ENCODE results near the gene TLE5.

DNA sequence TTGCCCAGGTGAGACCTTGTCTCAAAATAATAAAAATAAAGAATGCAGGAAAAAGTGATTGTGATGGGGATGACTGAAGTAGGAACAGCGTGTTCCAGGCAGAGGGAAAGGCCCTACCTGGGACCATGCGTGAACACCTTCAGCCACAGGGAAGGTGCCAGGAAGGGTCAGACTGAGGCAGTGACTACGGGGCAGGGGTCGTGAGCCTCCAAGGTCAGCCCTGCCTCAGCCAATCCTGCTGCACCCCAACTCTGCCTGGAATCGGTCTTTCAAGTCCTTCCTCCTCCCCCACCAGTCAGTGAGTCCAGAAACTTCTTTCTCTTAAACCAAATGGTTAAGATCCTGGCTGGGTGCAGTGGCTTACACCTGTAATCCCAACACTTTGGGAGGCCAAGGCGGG lies 17.1 kb downstream of the TLE5 start:
- TF ChIP-seq CEBPB (tag; IDR thresholded peaks at IDR 0.05) (no peak), JUN (IDR thresholded peaks at IDR 0.05; ENCODE audit: borderline replicate concordance, low read depth, low read length) (no peak), JUN (CRISPR knock-in tag; IDR thresholded peaks at IDR 0.05; ENCODE audit: borderline replicate concordance) (no peak), CHD4 (IDR thresholded peaks at IDR 0.05; ENCODE audit: insufficient read depth, insufficient replicate concordance, low read depth, low read length, poor library complexity, severe bottlenecking) (no peak), MAFK (IDR thresholded peaks at IDR 0.05; ENCODE audit: low read length) (no peak), KDM1A (IDR thresholded peaks at IDR 0.05) (no peak), ELF4 (CRISPR knock-in tag; IDR thresholded peaks at IDR 0.05) (no peak)
- TF ChIP-seq, protein P1, sequence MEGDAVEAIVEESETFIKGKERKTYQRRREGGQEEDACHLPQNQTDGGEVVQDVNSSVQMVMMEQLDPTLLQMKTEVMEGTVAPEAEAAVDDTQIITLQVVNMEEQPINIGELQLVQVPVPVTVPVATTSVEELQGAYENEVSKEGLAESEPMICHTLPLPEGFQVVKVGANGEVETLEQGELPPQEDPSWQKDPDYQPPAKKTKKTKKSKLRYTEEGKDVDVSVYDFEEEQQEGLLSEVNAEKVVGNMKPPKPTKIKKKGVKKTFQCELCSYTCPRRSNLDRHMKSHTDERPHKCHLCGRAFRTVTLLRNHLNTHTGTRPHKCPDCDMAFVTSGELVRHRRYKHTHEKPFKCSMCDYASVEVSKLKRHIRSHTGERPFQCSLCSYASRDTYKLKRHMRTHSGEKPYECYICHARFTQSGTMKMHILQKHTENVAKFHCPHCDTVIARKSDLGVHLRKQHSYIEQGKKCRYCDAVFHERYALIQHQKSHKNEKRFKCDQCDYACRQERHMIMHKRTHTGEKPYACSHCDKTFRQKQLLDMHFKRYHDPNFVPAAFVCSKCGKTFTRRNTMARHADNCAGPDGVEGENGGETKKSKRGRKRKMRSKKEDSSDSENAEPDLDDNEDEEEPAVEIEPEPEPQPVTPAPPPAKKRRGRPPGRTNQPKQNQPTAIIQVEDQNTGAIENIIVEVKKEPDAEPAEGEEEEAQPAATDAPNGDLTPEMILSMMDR (IDR thresholded peaks at IDR 0.05 in 2 of 3, conservative IDR thresholded peaks at IDR 0.05 in 1 of 3; ENCODE audit: insufficient read depth in 2 of 3, low read depth in 1 of 3, low read length in 3 of 3): no peak

Measured in K562 (cell line).